SK-N-SH (cell line): ENCODE measurements around the gene RCCD1. TPM values are rescaled to one million over a fixed set of nuclear protein-coding genes. Genes with fewer than 3 reads are reported as not detected.
"Not testable (repeated sequence)": the region's sequence is repeated elsewhere in the genome, so short reads cannot be mapped to it uniquely, and the experiment has no call there.

ENCODE experiments used
- CTCF ChIA-PET: fragments of 300-600, 350-600 bp; formaldehyde crosslinking; extraction: SDS; loops from one replicate; lab custom pipeline; 2021; lab: Yijun Ruan, JAX
- POLR2A ChIA-PET: fragments of 350-600 bp; sonication (Branson Sonifier 250); formaldehyde crosslinking; extraction: SDS; loops from one replicate; lab custom pipeline; 2020; ENCODE audit warnings: antibody characterized with exemption, inconsistent platforms; lab: Yijun Ruan, JAX
- DNase-seq: peaks from one replicate; pipeline ENCODE4 v3.0.0; 2012
- H2AFZ ChIP-seq: fragments of 200-600 bp; sonication (generic); 2 replicates; pipeline ENCODE4 v1.8.1; 2016; ENCODE audit warnings: antibody characterized with exemption, mild to moderate bottlenecking, low read depth
- H3F3A ChIP-seq: fragments of 200-600 bp; sonication (generic); replicated peaks from 2 replicates; pipeline ENCODE3; 2016; ENCODE audit warnings: antibody characterized with exemption, mild to moderate bottlenecking; ENCODE audit not compliant: insufficient read depth
- H3K27ac ChIP-seq, 2 experiments: fragments of 200-500 bp in 1 of 2; fragments of 200-600 bp in 1 of 2; sonication (Bioruptor generic) in 1 of 2; sonication (generic), shearing (Covaris generic) in 1 of 2; 2 replicates each; pipeline versions ENCODE4 v1.5.1 to v1.6.1; 2014 to 2016; ENCODE audit warnings: low read depth in 2 of 2, inconsistent platforms in 1 of 2, low read length in 1 of 2, mild to moderate bottlenecking in 1 of 2, mixed read lengths in 1 of 2
- H3K27me3 ChIP-seq: fragments of 200-600 bp; sonication (generic), shearing (Covaris generic); 2 replicates; pipeline ENCODE4 v1.6.1; 2016; ENCODE audit warnings: mixed run types; ENCODE audit not compliant: insufficient read depth
- H3K36me3 ChIP-seq, 2 experiments: fragments of 200-500 bp in 1 of 2; fragments of 200-600 bp in 1 of 2; sonication (Bioruptor generic) in 1 of 2; sonication (generic) in 1 of 2; replicated peaks in 1 of 2; 2 replicates each; pipeline versions ENCODE3 to v1.5.1; 2014 to 2016; ENCODE audit warnings: low read length in 1 of 2, mild to moderate bottlenecking in 1 of 2; ENCODE audit not compliant: insufficient read depth in 2 of 2, control insufficient read depth in 1 of 2
- H3K4me1 ChIP-seq, 2 experiments: fragments of 200-500 bp in 1 of 2; fragments of 200-600 bp in 1 of 2; sonication (Bioruptor generic) in 1 of 2; sonication (generic), shearing (Covaris generic) in 1 of 2; 2 replicates each; pipeline versions ENCODE4 v1.5.1 to v1.6.1; 2014 to 2016; ENCODE audit warnings: low read depth in 1 of 2, low read length in 1 of 2, mixed run types in 1 of 2; ENCODE audit not compliant: insufficient read depth in 2 of 2, control insufficient read depth in 1 of 2
- H3K4me2 ChIP-seq: fragments of 200-600 bp; sonication (generic), shearing (Covaris generic); 2 replicates; pipeline ENCODE4 v1.6.1; 2017; ENCODE audit warnings: mixed run types
- H3K4me3 ChIP-seq, 2 experiments: fragments of 200-500 bp in 1 of 2; fragments of 200-600 bp in 1 of 2; sonication (Bioruptor generic) in 1 of 2; sonication (generic), shearing (Covaris generic) in 1 of 2; 2 replicates each; pipeline versions ENCODE4 v1.5.1 to v1.8.1; 2014 to 2016; ENCODE audit warnings: low read depth in 2 of 2, inconsistent platforms in 1 of 2, low read length in 1 of 2, mild to moderate bottlenecking in 1 of 2, mixed read lengths in 1 of 2, moderate library complexity in 1 of 2
- H3K79me2 ChIP-seq: fragments of 200-600 bp; sonication (generic); 2 replicates; pipeline ENCODE4 v1.8.1; 2017; ENCODE audit warnings: mild to moderate bottlenecking; ENCODE audit not compliant: insufficient read depth
- H3K9ac ChIP-seq: fragments of 200-600 bp; sonication (generic); 2 replicates; pipeline ENCODE4 v1.6.1; 2017; ENCODE audit warnings: mixed run types
- H3K9me2 ChIP-seq: fragments of 200-600 bp; sonication (generic); 2 replicates; pipeline ENCODE4 v1.6.1; 2017; ENCODE audit warnings: mixed run types
- H3K9me3 ChIP-seq: fragments of 200-600 bp; sonication (generic); 2 replicates; pipeline ENCODE4 v1.6.1; 2017; ENCODE audit warnings: mixed run types, mild to moderate bottlenecking, moderate library complexity
- H4K20me1 ChIP-seq: fragments of 200-600 bp; sonication (generic); 2 replicates; pipeline ENCODE4 v1.6.1; 2017; ENCODE audit warnings: mild to moderate bottlenecking, mixed run types; ENCODE audit not compliant: insufficient read depth
- CHD2 ChIP-seq: fragments of 150-350 bp; IDR thresholded peaks from 2 replicates; pipeline ENCODE4 v1.6.1; 2018; ENCODE audit warnings: low read length; ENCODE audit not compliant: partially characterized antibody
- FOSL2 ChIP-seq: IDR thresholded peaks from 2 replicates; pipeline ENCODE4 v1.4.0; 2012; ENCODE audit warnings: low read depth, mild to moderate bottlenecking, moderate library complexity, borderline replicate concordance
- GABPA ChIP-seq: IDR thresholded peaks from 2 replicates; pipeline ENCODE4 v1.4.0; 2012; ENCODE audit warnings: low read depth, mild to moderate bottlenecking
- GATA2 ChIP-seq: sonication (generic); formaldehyde crosslinking; IDR thresholded peaks from 2 replicates; pipeline ENCODE4 v1.5.0; 2020; ENCODE audit warnings: mild to moderate bottlenecking, missing genetic modification reagents
- JUND ChIP-seq: IDR thresholded peaks from 2 replicates; pipeline ENCODE4 v1.4.0; 2012
- RAD21 ChIP-seq: IDR thresholded peaks from 2 replicates; pipeline ENCODE4 v1.6.1; 2012; ENCODE audit warnings: mild to moderate bottlenecking, low read length
- SIN3A ChIP-seq: IDR thresholded peaks from 2 replicates; pipeline ENCODE4 v1.6.1; 2012; ENCODE audit warnings: low read depth, mild to moderate bottlenecking, low read length, moderate library complexity, borderline replicate concordance
- TAF1 ChIP-seq: IDR thresholded peaks from 2 replicates; pipeline ENCODE4 v1.6.1; 2012; ENCODE audit warnings: low read depth, mild to moderate bottlenecking, low read length, moderate library complexity, borderline replicate concordance
- TCF12 ChIP-seq: IDR thresholded peaks from 2 replicates; pipeline ENCODE4 v1.4.0; 2012
- WGBS: methylation state at CpG from one replicate; pipeline ENCODE4 v1.1.6; 2017; ENCODE audit warnings: low lambda C conversion rate; 5-methylcytosine and 5-hydroxymethylcytosine counted together
- polyA plus RNA-seq, 3 experiments: library from polyadenylated mRNA; depleted of rRNA; stranded (reverse); fragments of >200 nt; gene quantifications; 2 replicates each; pipeline ENCODE4 v1.2.3, GENCODE V29; 2012
- TF ChIP-seq, protein P1 (sequence below): fragments of 150-350 bp; IDR thresholded peaks from 2 replicates; pipeline ENCODE4 v1.6.1; 2016; ENCODE audit warnings: mild to moderate bottlenecking, low read depth, low read length
- TF ChIP-seq, protein P2 (sequence below): fragments of 200-600 bp; sonication (generic); IDR thresholded peaks from 2 replicates; pipeline ENCODE4 v1.6.1; 2017; ENCODE audit warnings: antibody characterized with exemption, mild to moderate bottlenecking, moderate library complexity

RCCD1 gene
- polyA plus RNA-seq, 1 of the 3 experiments (the other 2 are of a cell fraction): 21.2 TPM

DNA sequence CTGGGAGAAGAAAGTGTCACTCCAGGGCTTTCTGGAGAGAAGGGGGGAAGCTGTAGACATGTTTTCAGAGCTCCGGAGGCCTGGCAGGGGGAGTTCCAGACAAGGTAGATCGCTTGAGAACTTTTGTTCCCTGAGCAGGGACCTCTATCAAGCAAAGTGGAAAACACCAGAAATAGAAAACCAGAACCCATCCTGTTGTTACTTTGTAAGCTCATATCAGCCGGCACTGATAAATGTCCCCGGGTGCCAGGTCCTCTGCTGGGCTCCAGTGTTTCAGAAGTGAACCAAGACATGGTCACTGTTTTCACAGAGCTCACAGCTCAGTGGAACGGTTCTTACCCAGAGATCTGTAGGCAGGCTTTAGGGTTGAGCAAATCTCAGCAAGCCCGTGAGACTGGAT, 35.8 kb upstream of the RCCD1 start:
- Histone ChIP-seq H3F3A (no peaks in the 10 kb centered on the region), H3K9me3 (no peaks in the 10 kb centered on the region), H3K4me1 (no peaks in the 10 kb centered on the region), H3K27ac (no peak overlapping the region), H3K79me2 (no peaks in the 10 kb centered on the region), H3K4me3 (no peak overlapping the region), H3K36me3 (peaks cover 7 to 55% of the 10 kb centered on the region in 2 experiments), H4K20me1 (no peaks in the 10 kb centered on the region), H3K27me3 (no peaks in the 10 kb centered on the region), H3K9ac (no peak overlapping the region), H2AFZ (no peak overlapping the region), H3K9me2 (no peaks in the 10 kb centered on the region), H3K4me2 (no peak overlapping the region)
- 95% methylated on average over 4 of the region's 6 CpGs for WGBS
- no peak for DNase-seq
- CTCF ChIA-PET: interaction anchor here (1.0 to 2.9 kb wide), 3 partner anchors 14 to 38 kb away, joined by 4 to 16 read pairs (median 4); partner anchors contain the start of genes HDDC3 and MAN2A2
- TF ChIP-seq TCF12: no peak
- TF ChIP-seq, protein P1, sequence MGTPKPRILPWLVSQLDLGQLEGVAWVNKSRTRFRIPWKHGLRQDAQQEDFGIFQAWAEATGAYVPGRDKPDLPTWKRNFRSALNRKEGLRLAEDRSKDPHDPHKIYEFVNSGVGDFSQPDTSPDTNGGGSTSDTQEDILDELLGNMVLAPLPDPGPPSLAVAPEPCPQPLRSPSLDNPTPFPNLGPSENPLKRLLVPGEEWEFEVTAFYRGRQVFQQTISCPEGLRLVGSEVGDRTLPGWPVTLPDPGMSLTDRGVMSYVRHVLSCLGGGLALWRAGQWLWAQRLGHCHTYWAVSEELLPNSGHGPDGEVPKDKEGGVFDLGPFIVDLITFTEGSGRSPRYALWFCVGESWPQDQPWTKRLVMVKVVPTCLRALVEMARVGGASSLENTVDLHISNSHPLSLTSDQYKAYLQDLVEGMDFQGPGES: no peak
- no peak for TF ChIP-seq FOSL2
- TF ChIP-seq TAF1: no peak
- TF ChIP-seq, protein P2, sequence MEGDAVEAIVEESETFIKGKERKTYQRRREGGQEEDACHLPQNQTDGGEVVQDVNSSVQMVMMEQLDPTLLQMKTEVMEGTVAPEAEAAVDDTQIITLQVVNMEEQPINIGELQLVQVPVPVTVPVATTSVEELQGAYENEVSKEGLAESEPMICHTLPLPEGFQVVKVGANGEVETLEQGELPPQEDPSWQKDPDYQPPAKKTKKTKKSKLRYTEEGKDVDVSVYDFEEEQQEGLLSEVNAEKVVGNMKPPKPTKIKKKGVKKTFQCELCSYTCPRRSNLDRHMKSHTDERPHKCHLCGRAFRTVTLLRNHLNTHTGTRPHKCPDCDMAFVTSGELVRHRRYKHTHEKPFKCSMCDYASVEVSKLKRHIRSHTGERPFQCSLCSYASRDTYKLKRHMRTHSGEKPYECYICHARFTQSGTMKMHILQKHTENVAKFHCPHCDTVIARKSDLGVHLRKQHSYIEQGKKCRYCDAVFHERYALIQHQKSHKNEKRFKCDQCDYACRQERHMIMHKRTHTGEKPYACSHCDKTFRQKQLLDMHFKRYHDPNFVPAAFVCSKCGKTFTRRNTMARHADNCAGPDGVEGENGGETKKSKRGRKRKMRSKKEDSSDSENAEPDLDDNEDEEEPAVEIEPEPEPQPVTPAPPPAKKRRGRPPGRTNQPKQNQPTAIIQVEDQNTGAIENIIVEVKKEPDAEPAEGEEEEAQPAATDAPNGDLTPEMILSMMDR: no peak
- no peak for TF ChIP-seq JUND
- POLR2A ChIA-PET: interaction anchor here (0.9 kb wide), 1 partner anchor 16 kb away, joined by 3 read pairs; the partner anchor contains the start of gene MAN2A2

DNA sequence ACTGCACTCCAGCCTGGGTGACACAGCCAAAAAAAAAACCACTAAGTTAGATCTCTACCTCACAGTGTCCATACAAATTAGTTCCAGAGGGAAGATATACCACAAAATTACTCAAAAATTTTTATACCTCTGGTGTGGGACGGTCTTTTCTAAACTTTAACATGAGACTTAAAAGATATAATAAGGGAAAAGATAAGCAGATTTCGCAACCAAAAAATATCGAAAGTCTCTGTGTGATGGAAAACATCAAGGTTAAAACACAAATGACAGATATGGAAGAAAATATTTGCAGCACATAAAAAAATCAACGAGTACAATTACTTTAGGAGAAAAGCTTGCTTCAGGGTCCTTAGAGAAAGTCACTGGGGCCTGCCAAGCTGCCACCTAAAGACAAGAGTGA, 32.8 kb upstream of the RCCD1 start:
- no peaks in the 10 kb centered on the region for H3K4me1 ChIP-seq
- no peaks in the 10 kb centered on the region for H3K9me3 ChIP-seq
- H3K4me3 ChIP-seq: no peak overlapping the region
- H4K20me1 ChIP-seq: no peaks in the 10 kb centered on the region
- no peak overlapping the region for H2AFZ ChIP-seq
- TF ChIP-seq CHD2: no peak
- no peak for TF ChIP-seq GABPA
- TF ChIP-seq, protein P2: no peak
- no peak for TF ChIP-seq FOSL2
- no peak for TF ChIP-seq TCF12
- TF ChIP-seq RAD21: no peak
- TF ChIP-seq JUND: no peak
- TF ChIP-seq GATA2: no peak
- TF ChIP-seq SIN3A: no peak
- WGBS: 94% methylated on average over 4 of the region's 4 CpGs
- H3F3A ChIP-seq: no peaks in the 10 kb centered on the region
- H3K27ac ChIP-seq: no peak overlapping the region
- H3K36me3 ChIP-seq: peaks cover 7 to 37% of the 10 kb centered on the region in 2 experiments
- POLR2A ChIA-PET: no interaction called here
- no peaks in the 10 kb centered on the region for H3K27me3 ChIP-seq
- CTCF ChIA-PET: interaction anchor here (2.1 to 4.0 kb wide), 3 partner anchors 12 to 36 kb away, joined by 6 to 46 read pairs (median 7); partner anchors contain the start of genes HDDC3, MAN2A2 and UNC45A
- no peak overlapping the region for H3K4me2 ChIP-seq
- no peaks in the 10 kb centered on the region for H3K9me2 ChIP-seq
- H3K9ac ChIP-seq: no peak overlapping the region
- DNase-seq: no peak
- H3K79me2 ChIP-seq: no peaks in the 10 kb centered on the region

DNA sequence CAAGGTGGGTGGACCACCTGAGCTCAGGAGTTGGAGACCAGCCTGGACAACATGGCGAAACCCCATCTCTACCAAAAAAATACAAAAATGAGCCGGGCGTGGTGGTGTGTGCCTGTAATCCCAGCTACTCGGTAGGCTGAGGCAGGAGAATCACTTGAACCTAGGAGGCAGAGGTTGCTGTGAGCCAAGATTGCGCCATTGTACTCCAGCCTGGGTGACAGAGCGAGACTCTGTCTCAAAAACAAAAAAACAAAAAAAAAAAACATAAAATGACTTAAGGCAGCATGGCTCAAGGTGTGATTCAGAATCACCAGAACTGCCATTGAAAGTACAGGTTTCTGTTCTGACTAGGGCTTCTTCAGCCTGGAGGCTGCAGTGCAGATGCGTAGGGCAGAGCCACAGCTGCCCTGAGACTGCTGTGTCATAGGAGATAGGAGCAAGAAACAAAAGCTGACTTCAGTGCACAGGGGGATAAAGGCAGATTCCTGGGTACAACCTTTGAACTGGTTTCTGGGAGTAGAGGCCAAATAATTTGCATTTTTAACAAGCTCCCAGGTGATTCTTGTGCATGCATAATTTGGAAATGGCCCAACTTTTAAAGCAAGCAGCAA, 31.9 kb upstream of the RCCD1 start:
- 98% methylated on average over 7 of the region's 7 CpGs for WGBS
- H3K9me3 ChIP-seq, H3K4me1 ChIP-seq, H3K4me3 ChIP-seq, H3F3A ChIP-seq, DNase-seq, H3K79me2 ChIP-seq, H3K9me2 ChIP-seq, H3K4me2 ChIP-seq, POLR2A ChIA-PET, H3K9ac ChIP-seq, H3K27me3 ChIP-seq, H2AFZ ChIP-seq, H4K20me1 ChIP-seq, H3K27ac ChIP-seq: not testable (repeated sequence)
- peaks cover 7 to 31% of the 10 kb centered on the region in 2 experiments for H3K36me3 ChIP-seq
- CTCF ChIA-PET: interaction anchor here (0.7 to 4.0 kb wide), 3 partner anchors 11 to 99 kb away, joined by 3 to 46 read pairs (median 6); partner anchors contain the start of genes HDDC3, MAN2A2 and UNC45A
